ENCODE measurements around the gene RFX3.

The RFX3 gene

DNA sequence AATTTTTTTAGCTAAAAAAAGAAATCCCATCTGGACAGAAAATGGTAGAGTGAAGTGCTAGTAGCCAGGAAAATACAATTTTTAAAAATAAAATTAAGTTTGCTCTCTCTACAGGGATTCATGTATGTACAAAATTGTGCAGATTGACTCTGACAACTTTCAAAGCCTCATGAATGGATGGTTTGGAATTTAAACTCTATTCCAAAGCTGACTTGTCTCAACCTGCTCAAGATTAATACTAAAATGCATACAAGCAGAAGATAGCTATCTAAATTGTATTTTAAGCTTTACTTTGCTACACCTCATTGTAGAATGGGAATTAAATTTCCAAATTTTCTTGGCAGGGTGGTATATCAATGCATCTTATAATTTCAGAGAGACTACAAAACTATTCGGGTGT lies 257.6 kb downstream of the RFX3 start:
- DNase-seq = no peak

DNA sequence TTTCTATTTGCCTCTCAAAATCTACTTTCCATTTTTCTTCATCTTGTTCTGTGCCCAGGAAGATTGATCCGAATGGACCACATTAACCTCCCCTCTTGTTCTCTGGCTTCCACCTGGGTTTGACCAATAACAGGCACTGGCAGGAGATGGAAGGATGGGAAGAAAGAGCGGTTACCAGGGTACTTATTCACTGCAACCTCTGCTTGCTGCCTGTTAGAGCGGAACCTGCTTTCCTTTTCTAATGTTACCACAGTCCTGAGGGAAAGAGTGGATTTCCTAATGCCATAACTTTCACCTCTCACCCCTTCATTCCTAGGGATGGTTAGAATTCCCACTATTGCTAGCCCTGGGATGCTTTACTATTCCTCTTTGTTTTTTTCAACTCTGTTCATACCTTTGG lies 262.1 kb downstream of the RFX3 start:
- DNase-seq = no peak

DNA sequence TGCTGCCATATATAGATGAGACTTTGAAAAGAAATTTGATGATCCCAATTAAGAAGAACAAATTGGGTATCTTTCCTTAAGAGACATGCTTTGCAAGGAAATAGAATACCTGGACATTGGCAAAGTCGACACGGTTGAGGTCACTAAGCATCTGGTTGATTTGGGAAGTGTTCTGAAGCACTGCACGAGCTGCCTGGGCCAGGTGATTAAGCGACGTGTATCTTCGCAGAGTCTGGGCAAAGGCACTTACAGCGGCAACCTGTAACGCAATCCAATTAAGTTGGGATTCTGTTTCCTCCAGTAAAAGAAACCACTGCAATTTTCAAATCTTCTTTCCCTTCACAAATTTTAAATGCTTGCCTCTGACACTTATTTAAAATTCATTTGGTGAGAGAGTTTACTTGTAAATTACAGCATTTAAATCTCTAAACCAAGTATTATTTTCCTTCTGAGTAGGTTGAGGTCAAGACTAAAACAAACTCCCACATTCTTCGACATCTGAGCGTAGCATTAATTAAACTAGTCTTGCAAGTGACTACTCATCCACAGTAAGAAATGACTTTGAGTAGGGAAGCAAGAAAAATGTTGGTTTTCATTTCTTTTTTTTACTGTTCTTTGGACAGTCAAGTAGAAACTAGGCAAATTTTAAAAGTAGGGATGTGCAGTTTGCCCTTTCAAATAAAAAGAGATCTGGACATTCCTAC lies 262.8 kb downstream of the RFX3 start:
- DNase-seq = no peak

DNA sequence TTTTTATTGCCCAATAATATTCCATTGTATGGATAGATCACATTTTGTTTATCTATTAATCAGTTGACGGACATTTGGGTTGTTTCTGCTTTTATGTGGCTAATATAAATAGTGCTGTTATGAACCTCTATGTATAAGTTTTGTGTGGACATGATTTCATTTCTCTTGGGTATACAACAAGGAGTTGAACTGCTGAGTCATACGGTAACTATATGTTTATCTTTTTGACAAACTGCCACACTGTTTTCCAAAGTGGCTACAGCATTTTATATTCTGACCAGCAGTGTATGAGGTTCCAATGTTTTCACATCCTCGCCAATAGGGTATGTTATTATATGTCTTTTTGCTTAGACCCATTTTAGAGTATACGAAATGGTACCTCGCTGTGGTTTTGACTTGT lies 264.3 kb downstream of the RFX3 start:
- no peak for DNase-seq

DNA sequence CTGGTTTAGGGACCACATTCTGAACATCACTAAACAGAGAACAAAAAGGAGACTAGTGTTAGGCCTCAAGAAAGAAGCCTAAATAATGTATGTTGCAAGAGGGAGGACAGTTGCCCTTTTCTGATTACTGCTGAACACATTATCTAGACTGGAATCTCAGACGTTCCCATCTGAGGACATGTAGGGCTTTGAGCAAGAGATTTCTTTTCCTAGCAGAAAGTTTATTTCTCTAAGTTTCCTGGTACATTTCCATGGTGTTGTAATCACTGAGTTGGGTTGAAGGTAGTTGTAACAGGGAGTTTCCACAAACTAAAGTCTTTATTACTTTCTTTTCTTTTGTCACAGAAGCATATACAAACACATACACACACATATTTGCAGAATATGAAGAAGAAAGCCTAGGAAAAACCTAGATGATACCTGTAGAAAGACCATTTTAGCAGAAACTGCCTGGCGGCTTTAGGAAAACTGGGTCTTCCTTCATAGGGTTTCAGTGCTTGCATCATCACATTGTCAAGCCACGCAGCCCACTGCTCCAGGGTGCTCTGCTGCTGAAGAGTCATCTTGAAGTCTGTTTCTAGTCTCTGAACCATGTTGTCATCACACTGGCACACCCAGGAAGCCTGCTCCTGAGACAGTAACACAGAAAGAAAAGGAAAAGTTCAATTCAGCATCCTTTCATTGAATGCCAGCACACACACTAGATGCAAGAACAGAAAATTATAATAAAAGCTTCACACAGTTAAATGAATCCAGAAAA lies 269.1 kb downstream of the RFX3 start:
- DNase-seq = no peak

DNA sequence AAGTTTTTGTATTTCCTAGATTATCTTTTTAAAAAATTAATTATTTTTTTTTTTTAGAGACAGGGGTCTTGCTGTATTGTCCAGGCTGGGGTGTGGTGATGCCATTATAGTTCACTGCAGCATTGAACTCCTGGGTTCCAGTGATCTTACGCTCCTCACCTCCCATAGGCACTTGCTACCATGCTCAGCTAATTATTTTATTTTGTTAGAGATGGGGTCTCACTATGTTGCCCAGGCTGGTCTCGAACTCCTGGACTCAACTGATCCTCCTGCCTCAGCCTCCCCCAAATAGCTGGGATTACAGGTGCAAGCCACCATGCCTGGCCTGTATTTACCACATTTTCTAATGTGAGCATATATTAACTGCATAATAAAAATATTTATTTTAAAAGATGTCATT lies 274.5 kb downstream of the RFX3 start:
- no peak for DNase-seq

DNA sequence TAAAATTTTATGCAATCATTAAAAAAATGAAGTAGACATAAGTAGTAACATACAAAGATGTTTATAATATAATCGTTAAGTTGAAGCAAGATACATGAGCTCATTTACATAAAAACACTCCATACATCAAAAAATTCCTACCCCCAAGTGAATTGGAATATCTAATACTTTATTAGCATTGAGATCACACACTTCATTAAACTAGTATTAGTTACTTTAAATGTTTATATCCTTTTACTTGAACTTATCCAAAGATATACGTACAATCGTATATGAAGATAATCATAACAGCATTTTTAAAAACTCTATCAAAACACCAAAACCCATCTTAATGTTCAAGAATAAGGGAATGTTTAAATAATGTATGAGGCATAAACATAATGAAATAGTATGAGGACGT lies 275.1 kb downstream of the RFX3 start:
- DNase-seq = no peak

DNA sequence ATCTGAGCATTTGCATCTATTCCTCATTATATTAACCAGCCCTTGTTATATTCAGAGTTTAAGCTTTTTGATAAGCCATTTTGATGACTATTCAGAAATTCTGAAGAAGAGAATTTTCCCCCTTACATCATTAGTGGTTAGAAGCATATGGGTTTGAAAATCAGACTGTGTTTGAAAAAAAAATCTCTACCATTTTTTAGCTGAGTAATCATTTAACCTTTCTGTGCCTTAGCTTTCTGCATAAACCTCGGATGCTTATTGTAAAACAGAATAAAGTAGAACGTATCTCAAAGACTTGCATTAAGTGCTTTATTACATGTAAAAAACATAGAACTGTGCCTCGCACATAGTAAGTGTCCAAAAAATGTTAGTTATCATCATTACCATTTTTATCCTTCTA lies 278.6 kb downstream of the RFX3 start:
- no peak for DNase-seq

DNA sequence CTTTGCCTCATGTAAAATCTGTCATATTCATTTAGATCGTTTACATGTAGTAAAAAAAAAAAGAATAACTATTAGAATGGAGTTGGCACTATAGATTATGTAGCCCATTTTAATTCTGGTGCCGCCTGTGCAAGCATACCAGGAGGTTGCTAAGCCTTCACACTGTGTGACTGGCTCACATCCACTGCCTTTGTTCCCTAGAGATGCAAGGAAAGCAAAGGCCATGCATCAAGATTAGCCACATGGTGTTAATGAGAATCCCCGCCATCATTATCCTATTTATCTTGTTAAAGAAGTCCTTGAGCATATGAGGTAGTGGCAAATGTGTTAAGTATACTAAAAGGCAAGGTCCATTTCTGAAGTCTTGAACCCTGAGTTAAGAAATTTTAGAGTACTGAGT lies 279.6 kb downstream of the RFX3 start:
- DNase-seq = no peak

DNA sequence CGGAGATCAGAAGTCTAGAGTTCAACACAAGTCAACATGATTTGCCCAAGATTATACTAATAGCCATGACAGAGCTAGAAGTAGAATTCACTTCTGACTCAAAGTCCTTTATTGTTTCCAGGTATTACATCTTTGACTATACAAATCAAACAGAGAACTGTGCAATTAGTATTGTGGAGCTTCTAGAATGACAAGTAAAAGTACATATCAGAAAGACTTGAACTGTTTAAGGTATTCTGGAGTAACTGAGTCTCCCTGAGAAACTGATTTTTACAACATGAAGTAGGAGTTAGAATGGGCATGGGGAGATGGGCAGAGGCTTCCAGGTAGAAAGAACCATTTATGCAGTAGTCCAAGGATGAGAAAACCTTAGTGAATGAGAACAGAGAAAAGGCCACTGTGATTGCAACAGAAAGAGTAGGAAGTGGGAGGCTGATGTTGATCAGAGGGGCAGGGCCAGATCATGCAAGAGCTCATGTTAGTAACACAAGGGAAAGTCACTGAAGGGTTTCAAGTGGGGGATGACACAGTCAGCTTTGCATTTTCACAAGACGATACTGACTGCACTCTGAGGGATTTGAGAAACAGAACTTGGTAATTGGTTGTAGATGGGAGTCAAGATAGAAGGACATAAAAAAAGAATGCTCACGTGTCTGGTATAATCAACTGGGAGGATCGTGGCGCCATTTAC lies 280.7 kb downstream of the RFX3 start:
- no peak for DNase-seq

DNA sequence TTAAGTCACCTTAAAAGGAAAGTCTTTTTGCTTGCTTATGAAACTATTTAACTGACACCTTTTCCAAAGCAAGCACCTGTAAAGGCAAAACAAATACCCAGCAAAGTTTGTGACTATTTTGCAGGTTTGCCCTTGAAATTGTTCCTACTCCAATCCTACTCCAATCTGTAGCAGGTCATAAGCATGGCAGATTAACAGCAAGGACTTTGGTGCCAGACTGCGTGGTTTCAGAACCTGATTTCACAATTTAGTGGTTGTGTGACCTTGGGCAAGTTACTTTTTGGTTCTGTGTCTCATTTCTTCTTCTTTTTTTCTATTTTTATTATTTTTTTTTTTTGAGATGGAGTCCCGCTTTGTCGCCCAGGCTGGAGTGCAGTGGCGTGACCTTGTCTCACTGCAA lies 282.1 kb downstream of the RFX3 start:
- no peak for DNase-seq

DNA sequence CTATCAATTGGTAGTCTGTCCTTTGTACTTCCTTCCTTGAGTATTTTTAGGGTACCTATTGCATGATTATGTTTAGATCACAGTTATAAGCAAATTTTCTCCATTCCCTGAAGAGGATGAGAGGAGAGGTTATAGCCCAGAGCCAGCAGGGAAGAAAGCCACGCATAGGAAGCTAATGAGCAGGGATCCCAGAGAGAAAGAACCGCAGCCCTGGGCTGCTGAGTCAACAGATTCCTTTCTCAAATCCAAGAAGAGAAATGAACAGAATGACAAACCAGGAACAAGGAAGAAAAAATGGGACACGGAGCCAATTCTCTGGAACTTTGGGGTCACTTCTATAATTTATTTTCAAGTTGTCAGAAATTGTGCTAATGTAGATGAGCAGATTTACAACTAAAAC lies 284.5 kb downstream of the RFX3 start:
- DNase-seq = no peak

DNA sequence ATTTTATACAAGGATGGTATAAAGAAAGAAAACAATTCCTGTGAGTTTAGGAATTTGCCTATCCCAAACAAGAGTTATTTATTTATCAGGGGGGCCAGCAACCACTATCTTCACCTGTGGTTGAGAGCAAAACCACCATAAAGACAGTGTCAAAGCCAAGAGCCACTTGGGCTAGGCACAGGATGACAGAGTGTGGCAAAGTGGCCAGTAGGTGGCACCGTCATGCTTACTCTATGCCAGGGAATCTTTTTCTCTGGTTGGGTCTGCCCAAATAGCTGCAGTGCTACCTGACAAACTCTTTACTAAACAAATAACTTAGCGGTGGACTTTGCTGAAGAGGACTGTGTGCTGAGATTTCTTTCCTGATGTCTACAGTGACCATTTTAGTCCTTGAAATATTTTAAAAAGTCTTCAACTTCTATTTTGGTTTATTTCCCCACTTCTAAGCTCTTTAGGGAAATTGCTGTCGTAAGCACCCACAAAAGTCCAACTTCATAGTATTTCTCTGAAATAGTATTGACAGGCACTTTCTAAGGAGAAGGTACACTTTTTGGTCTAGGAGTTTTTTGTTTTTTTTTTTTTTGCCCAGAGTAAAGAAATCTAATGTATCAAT lies 285.0 kb downstream of the RFX3 start:
- DNase-seq = peak; percentile 37 to 64

DNA sequence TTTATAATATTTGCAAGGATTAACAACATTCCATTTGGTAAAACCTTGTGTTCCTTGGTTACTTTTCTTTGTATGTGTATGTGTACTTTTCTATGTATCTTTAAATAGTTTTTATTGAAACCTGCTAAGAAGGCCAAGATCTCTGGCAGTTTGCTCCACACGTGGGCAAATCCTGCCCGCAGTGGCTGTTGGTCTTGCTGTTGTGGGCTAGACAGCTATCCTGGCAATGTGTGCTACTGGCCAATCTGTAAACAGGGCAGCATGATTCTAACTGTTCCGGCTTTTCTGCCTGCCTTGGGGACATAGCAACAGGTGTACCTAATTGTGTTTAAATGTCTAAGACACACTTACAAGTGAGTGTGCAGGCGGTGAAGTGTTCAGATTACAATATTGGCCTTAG lies 286.6 kb downstream of the RFX3 start:
- DNase-seq = no peak

DNA sequence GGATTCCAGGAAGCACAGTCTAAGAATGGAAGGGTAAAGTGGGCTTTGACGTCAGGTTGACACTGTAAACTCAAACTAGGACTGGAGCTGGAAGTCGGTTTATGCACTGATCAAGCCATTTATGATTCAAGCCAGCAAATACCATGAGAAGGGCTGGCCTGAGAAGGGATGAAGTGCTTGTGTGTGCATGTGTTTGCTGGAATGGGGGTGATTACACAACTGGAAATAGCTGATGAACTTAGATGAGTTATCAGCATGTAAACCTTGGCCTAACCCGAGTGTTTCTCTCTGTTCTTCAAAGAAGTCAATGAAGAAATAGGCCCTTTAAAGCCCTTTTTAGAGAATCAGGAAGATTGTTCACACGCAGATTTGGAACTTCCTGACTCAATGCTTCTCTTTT lies 287.6 kb downstream of the RFX3 start:
- DNase-seq = no peak

DNA sequence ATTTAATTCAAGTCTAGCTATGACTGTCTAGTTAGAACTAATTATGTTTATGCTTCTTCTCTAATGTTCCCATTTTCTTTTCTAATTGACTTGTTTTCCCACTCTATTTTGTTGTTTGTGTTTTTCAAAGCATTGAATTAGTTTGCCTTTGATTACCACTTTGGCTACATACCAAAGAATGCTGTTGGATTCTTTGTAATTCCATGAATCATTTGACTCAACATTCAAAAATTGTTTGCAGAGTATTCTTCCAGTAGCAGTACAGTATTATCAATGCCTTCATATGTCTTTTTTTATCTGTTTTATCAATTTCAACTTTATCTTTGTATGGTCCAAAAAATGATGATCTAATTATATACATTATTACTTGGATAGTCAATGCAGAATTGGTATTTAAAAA lies 288.7 kb downstream of the RFX3 start:
- DNase-seq = no peak

DNA sequence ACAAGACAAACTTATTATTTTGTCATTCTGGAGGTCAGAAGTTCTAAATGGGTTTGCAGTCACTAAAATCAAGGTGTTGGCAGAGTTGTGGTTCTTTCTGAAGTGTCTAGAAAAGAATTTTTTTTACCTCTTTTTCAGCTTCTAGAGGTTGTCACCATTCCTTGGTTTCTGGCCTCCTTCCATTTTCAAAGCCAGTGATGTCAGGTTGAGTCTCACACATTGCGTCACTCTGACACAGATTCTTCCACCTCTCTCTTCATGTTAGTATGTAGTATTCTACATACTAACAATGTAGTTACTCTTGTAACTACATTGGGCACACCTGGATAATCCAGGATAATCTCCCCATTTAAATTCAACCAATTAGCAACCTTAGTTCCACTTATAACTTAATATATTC lies 290.3 kb downstream of the RFX3 start:
- DNase-seq = no peak

DNA sequence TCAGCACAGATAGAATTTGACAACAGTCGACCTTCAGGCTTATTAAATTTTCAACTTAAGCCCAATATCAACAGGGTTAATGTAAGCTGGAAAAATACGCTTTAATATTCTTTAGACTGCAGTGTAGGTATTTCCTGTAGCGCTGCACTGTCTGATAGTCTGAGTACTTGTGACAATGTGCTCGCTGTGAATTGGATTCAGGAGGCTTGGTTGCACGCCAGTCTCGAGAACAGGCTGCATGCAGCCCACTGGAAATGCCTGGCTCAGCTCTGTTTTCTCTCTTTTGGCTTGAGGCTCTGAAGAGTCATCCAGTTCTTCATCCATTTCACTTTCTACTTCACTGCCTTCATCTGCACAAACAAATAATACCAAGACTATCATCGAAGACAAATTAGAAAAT lies 300.9 kb downstream of the RFX3 start:
- no peak for DNase-seq

DNA sequence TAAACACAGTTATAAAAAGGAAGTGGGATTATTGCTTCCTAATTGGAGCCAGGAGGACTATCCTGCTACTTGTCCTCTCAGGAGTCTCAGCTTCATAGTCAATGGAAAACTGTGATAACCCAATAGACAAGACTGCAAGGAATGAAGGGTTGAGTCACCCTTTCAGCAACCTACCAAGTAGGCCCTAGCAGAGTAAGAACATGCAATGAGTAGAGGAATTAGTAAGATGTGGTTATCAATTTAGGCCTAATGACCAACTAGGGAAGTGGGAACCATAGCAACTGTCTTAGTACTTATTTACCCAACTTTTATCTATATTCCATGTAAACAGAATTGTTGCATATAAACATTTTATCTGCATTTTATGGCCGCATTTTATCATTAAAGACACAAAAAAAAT lies 310.1 kb downstream of the RFX3 start:
- DNase-seq = no peak

DNA sequence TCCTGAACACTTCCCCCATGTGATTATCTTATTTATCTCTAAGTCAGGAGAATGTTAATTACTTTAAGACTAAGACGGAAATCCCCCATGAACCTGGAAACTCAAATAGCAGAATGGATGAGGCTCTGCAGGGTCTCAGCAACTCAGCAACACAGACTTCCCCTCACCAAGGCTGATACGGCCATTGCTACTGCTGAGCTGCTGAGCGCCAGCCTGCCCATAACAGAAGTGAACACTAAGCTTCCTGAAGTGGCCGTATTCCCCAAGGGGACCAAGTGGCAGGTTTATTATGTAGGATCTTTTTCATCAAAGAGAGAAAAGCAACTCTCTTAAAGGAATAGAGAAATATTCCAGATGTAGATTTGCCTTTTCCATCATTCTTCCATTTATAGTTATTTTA lies 311.1 kb downstream of the RFX3 start:
- no peak for DNase-seq

DNA sequence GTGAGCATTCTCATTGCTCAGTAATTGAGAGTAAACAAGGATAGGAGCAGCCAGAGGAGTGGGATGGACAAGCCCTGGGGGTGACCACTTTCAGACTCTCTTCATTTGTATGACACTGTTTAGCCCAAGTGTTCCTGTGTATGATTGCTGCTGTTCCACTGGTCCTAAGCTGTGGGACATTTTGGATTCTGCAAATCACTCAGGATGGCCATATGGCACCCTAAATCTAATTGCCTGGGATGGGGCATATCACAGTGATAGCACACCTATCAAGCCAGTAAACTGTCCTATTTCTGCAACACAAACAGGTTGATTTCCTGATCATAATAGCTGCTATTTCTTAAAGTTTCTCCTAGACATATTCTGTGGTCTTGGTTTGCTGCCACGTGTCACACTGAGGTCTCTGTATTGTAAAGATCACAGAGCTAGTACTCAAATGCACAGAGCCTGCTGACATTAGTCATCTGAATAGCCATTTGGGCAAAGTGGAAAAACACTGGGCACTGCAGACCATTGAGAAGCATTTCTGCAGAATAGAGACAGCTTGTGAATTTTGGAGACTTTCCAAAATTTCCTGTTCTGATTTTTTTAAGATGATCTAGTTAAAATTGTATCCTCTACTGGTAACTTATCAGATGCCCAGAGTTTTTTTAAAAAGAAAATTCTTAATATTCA lies 320.2 kb downstream of the RFX3 start:
- no peak for DNase-seq

DNA sequence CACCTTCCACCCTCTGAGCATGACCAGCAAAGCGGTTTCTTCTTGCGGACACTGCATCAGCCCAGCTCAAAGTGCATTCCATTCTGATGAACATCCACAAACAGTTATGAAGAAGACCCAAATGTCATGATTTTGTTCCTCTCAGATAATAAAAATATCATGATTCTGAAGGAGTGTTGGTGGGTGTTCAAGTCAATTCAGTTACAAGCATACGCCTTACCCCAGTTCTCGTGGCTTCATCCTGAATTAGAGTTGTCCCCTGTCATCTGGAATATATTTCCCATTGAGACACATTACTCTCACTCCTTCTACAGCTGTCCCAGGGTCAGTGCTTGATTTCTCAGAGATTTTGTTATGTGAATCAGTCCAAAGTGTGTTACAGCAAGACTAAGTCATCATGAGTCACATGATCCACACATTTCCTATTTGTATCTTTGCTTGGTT lies 325.4 kb downstream of the RFX3 start:
- no peak for DNase-seq

DNA sequence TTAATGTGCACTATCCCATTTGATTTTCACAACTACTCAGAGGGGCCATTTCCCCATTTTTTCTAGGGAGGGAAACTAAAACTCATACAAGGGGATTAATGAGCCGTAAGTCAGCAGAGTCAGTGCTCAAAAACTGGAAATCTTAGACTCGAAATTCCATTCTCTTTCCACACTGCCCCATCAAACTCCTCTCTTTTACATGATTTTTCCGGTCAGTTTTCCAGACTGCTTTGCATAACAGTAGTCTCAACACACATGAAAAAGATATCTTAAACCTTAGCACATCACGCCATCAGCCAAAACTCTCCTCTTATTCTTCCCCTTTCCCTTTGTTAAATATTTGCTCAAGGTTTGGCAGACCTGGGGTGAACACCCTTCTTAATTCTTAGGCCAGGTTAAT lies 332.0 kb downstream of the RFX3 start:
- DNase-seq = no peak

Data from stimulated activated CD4-positive, alpha-beta T cell treated with anti-CD3 and anti-CD28 coated beads, Interleukin-4, amount 100 ng/mL, for 4 hours (primary cell).